HEK293T (cell line): Measurements from ENCODE around the gene TUSC2.

Experiments
- FOXM1 ChIP-seq: fragments of 450-650 bp; IDR thresholded peaks from 2 replicates; pipeline ENCODE4 v1.6.1; 2017; ENCODE audit warnings: mild to moderate bottlenecking, borderline replicate concordance
- TF ChIP-seq, protein P1 (sequence below): fragments of 450-650 bp; IDR thresholded peaks from 2 replicates; pipeline ENCODE4 v1.6.1; 2016

DNA sequence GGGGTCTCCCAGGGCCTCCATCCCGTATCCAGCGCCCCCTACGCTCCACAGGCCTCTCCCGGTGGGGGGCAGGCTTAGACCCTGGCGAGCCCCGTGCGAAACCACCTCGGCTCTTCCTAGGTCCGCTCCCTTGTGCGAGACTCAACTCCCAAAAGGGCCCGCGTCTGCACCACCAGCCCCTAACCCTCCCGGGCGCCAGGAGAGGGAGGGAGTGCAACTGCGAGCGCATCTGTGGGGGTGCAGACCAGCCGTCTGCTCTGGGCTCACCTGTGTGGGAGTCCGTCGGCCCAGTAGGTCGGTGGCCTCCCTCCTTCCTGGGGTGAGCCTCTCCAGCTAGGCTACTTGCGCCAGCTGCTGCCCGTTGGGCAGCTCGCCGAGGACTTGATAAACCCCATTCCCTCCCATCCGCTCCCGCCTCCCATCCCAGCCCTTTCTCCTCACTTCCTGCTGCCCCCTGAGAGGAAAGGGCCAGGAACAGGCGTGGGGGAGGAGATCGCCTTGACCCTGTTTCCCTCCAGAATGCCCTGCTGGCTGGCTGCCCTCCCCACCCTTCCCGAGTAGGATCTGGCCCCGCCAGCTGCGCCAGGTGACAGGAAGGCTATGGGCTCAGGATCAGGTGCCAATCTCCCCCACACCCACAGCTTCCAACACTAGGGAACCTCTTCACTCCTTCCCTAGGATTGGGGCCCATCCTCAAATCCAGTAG, 5.5 kb downstream of the TUSC2 start, which contains the start of gene HYAL2:
- TF ChIP-seq, protein P1, sequence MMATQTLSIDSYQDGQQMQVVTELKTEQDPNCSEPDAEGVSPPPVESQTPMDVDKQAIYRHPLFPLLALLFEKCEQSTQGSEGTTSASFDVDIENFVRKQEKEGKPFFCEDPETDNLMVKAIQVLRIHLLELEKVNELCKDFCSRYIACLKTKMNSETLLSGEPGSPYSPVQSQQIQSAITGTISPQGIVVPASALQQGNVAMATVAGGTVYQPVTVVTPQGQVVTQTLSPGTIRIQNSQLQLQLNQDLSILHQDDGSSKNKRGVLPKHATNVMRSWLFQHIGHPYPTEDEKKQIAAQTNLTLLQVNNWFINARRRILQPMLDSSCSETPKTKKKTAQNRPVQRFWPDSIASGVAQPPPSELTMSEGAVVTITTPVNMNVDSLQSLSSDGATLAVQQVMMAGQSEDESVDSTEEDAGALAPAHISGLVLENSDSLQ = no peak
- no peak for TF ChIP-seq FOXM1
